SK-N-SH (cell line): ENCODE measurements around the gene PTGR3. TPM values are rescaled to one million over a fixed set of nuclear protein-coding genes. Genes with fewer than 3 reads are reported as not detected.

Experiments
- CTCF ChIA-PET: fragments of 300-600, 350-600 bp; formaldehyde crosslinking; extraction: SDS; loops from one replicate; lab custom pipeline; 2021; lab: Yijun Ruan, JAX
- POLR2A ChIA-PET: fragments of 350-600 bp; sonication (Branson Sonifier 250); formaldehyde crosslinking; extraction: SDS; loops from one replicate; lab custom pipeline; 2020; ENCODE audit warnings: antibody characterized with exemption, inconsistent platforms; lab: Yijun Ruan, JAX
- DNase-seq: peaks from one replicate; pipeline ENCODE4 v3.0.0; 2012
- H2AFZ ChIP-seq: fragments of 200-600 bp; sonication (generic); 2 replicates; pipeline ENCODE4 v1.8.1; 2016; ENCODE audit warnings: antibody characterized with exemption, mild to moderate bottlenecking, low read depth
- H3F3A ChIP-seq: fragments of 200-600 bp; sonication (generic); replicated peaks from 2 replicates; pipeline ENCODE3; 2016; ENCODE audit warnings: antibody characterized with exemption, mild to moderate bottlenecking; ENCODE audit not compliant: insufficient read depth
- H3K27ac ChIP-seq, 2 experiments: fragments of 200-500 bp in 1 of 2; fragments of 200-600 bp in 1 of 2; sonication (Bioruptor generic) in 1 of 2; sonication (generic), shearing (Covaris generic) in 1 of 2; 2 replicates each; pipeline versions ENCODE4 v1.5.1 to v1.6.1; 2014 to 2016; ENCODE audit warnings: low read depth in 2 of 2, inconsistent platforms in 1 of 2, low read length in 1 of 2, mild to moderate bottlenecking in 1 of 2, mixed read lengths in 1 of 2
- H3K27me3 ChIP-seq: fragments of 200-600 bp; sonication (generic), shearing (Covaris generic); 2 replicates; pipeline ENCODE4 v1.6.1; 2016; ENCODE audit warnings: mixed run types; ENCODE audit not compliant: insufficient read depth
- H3K36me3 ChIP-seq, 2 experiments: fragments of 200-500 bp in 1 of 2; fragments of 200-600 bp in 1 of 2; sonication (Bioruptor generic) in 1 of 2; sonication (generic) in 1 of 2; replicated peaks in 1 of 2; 2 replicates each; pipeline versions ENCODE3 to v1.5.1; 2014 to 2016; ENCODE audit warnings: low read length in 1 of 2, mild to moderate bottlenecking in 1 of 2; ENCODE audit not compliant: insufficient read depth in 2 of 2, control insufficient read depth in 1 of 2
- H3K4me1 ChIP-seq, 2 experiments: fragments of 200-500 bp in 1 of 2; fragments of 200-600 bp in 1 of 2; sonication (Bioruptor generic) in 1 of 2; sonication (generic), shearing (Covaris generic) in 1 of 2; 2 replicates each; pipeline versions ENCODE4 v1.5.1 to v1.6.1; 2014 to 2016; ENCODE audit warnings: low read depth in 1 of 2, low read length in 1 of 2, mixed run types in 1 of 2; ENCODE audit not compliant: insufficient read depth in 2 of 2, control insufficient read depth in 1 of 2
- H3K4me2 ChIP-seq: fragments of 200-600 bp; sonication (generic), shearing (Covaris generic); 2 replicates; pipeline ENCODE4 v1.6.1; 2017; ENCODE audit warnings: mixed run types
- H3K4me3 ChIP-seq, 2 experiments: fragments of 200-500 bp in 1 of 2; fragments of 200-600 bp in 1 of 2; sonication (Bioruptor generic) in 1 of 2; sonication (generic), shearing (Covaris generic) in 1 of 2; 2 replicates each; pipeline versions ENCODE4 v1.5.1 to v1.8.1; 2014 to 2016; ENCODE audit warnings: low read depth in 2 of 2, inconsistent platforms in 1 of 2, low read length in 1 of 2, mild to moderate bottlenecking in 1 of 2, mixed read lengths in 1 of 2, moderate library complexity in 1 of 2
- H3K79me2 ChIP-seq: fragments of 200-600 bp; sonication (generic); 2 replicates; pipeline ENCODE4 v1.8.1; 2017; ENCODE audit warnings: mild to moderate bottlenecking; ENCODE audit not compliant: insufficient read depth
- H3K9ac ChIP-seq: fragments of 200-600 bp; sonication (generic); 2 replicates; pipeline ENCODE4 v1.6.1; 2017; ENCODE audit warnings: mixed run types
- H3K9me2 ChIP-seq: fragments of 200-600 bp; sonication (generic); 2 replicates; pipeline ENCODE4 v1.6.1; 2017; ENCODE audit warnings: mixed run types
- H3K9me3 ChIP-seq: fragments of 200-600 bp; sonication (generic); 2 replicates; pipeline ENCODE4 v1.6.1; 2017; ENCODE audit warnings: mixed run types, mild to moderate bottlenecking, moderate library complexity
- H4K20me1 ChIP-seq: fragments of 200-600 bp; sonication (generic); 2 replicates; pipeline ENCODE4 v1.6.1; 2017; ENCODE audit warnings: mild to moderate bottlenecking, mixed run types; ENCODE audit not compliant: insufficient read depth
- CHD2 ChIP-seq: fragments of 150-350 bp; IDR thresholded peaks from 2 replicates; pipeline ENCODE4 v1.6.1; 2018; ENCODE audit warnings: low read length; ENCODE audit not compliant: partially characterized antibody
- CTCF ChIP-seq: fragments of 200-600 bp; sonication (generic); IDR thresholded peaks from 2 replicates; pipeline ENCODE4 v1.6.1; 2017; ENCODE audit warnings: antibody characterized with exemption, mild to moderate bottlenecking, moderate library complexity
- EP300 ChIP-seq, 2 experiments: IDR thresholded peaks; 2 replicates each; pipeline versions ENCODE4 v1.4.0 to v1.6.1; 2012; ENCODE audit warnings: borderline replicate concordance in 1 of 2, low read depth in 1 of 2, low read length in 1 of 2
- EZH2phosphoT487 ChIP-seq: fragments of 200-600 bp; sonication (generic); IDR thresholded peaks from 2 replicates; pipeline ENCODE4 v1.6.1; 2017; ENCODE audit warnings: low read depth, mixed run types, mild to moderate bottlenecking, antibody characterized with exemption, moderate library complexity, borderline replicate concordance
- FOXJ3 ChIP-seq: sonication (generic); formaldehyde crosslinking; IDR thresholded peaks from 2 replicates; pipeline ENCODE4 v1.5.1; 2020; ENCODE audit warnings: mild to moderate bottlenecking, missing genetic modification reagents
- FOXM1 ChIP-seq: IDR thresholded peaks from 2 replicates; pipeline ENCODE4 v1.4.0; 2012; ENCODE audit warnings: low read depth, mild to moderate bottlenecking
- GATA2 ChIP-seq: sonication (generic); formaldehyde crosslinking; IDR thresholded peaks from 2 replicates; pipeline ENCODE4 v1.5.0; 2020; ENCODE audit warnings: mild to moderate bottlenecking, missing genetic modification reagents
- NRF1 ChIP-seq: IDR thresholded peaks from 2 replicates; pipeline ENCODE4 v1.6.1; 2012; ENCODE audit warnings: low read depth, mild to moderate bottlenecking, low read length
- RCOR1 ChIP-seq: fragments of 150-350 bp; IDR thresholded peaks from 2 replicates; pipeline ENCODE4 v1.6.1; 2017; ENCODE audit warnings: antibody characterized with exemption, low read length
- REST ChIP-seq: IDR thresholded peaks from 2 replicates; pipeline ENCODE4 v1.6.1; 2012; ENCODE audit warnings: mild to moderate bottlenecking, low read depth, low read length, moderate library complexity
- SIN3A ChIP-seq: IDR thresholded peaks from 2 replicates; pipeline ENCODE4 v1.6.1; 2012; ENCODE audit warnings: low read depth, mild to moderate bottlenecking, low read length, moderate library complexity, borderline replicate concordance
- TAF1 ChIP-seq: IDR thresholded peaks from 2 replicates; pipeline ENCODE4 v1.6.1; 2012; ENCODE audit warnings: low read depth, mild to moderate bottlenecking, low read length, moderate library complexity, borderline replicate concordance
- TCF12 ChIP-seq: IDR thresholded peaks from 2 replicates; pipeline ENCODE4 v1.4.0; 2012
- ZBTB33 ChIP-seq: IDR thresholded peaks from 2 replicates; pipeline ENCODE4 v1.4.0; 2012; ENCODE audit warnings: low read depth, borderline replicate concordance
- WGBS: methylation state at CpG from one replicate; pipeline ENCODE4 v1.1.6; 2017; ENCODE audit warnings: low lambda C conversion rate; 5-methylcytosine and 5-hydroxymethylcytosine counted together
- polyA plus RNA-seq, 3 experiments: library from polyadenylated mRNA; depleted of rRNA; stranded (reverse); fragments of >200 nt; gene quantifications; 2 replicates each; pipeline ENCODE4 v1.2.3, GENCODE V29; 2012
- TF ChIP-seq, protein P1 (sequence below): IDR thresholded peaks from 2 replicates; pipeline ENCODE4; 2012
- TF ChIP-seq, protein P2 (sequence below): IDR thresholded peaks from 2 replicates; pipeline ENCODE4 v1.4.0; 2012; ENCODE audit warnings: low read depth

The PTGR3 gene
- polyA plus RNA-seq, 1 of the 3 experiments (the other 2 are of a cell fraction) = 20.7 TPM

- POLR2A ChIA-PET = no interaction called here
- H3K9me2 ChIP-seq = no peaks in the 10 kb centered on the region
- CTCF ChIA-PET = interaction anchor here (1.6 kb wide), 1 partner anchor 47 kb away, joined by 3 read pairs; no protein-coding TSS in a partner anchor
- no peak overlapping the region for H3K4me2 ChIP-seq
- peaks cover 7% of the 10 kb centered on the region for H3F3A ChIP-seq
- H3K27me3 ChIP-seq = no peaks in the 10 kb centered on the region
- H3K4me1 ChIP-seq = peaks cover 0 to 52% of the 10 kb centered on the region in 2 experiments; a peak in 2 of 4 replicates
- no peaks in the 10 kb centered on the region for H3K36me3 ChIP-seq
- no peak for DNase-seq
- 98% methylated on average over 16 of the region's 18 CpGs for WGBS
- 0 out of 2 replicates have a peak, but pooled peaks cover 3% of the 10 kb centered on the region for H3K79me2 ChIP-seq
- H3K4me3 ChIP-seq = no peak overlapping the region
- H2AFZ ChIP-seq = no peak overlapping the region
- no peak overlapping the region; a peak in 1 of 4 replicates for H3K27ac ChIP-seq
- TF ChIP-seq EZH2phosphoT487 (no peak), ZBTB33 (no peak), NRF1 (no peak), CHD2 (no peak), REST (no peak), EP300 (IDR thresholded peaks at IDR 0.05; ENCODE audit: borderline replicate concordance in 1 of 2, low read depth in 1 of 2, low read length in 1 of 2) (no peak), TCF12 (no peak), RCOR1 (no peak)
- H4K20me1 ChIP-seq = no peaks in the 10 kb centered on the region
- no peaks in the 10 kb centered on the region for H3K9me3 ChIP-seq
- no peak overlapping the region for H3K9ac ChIP-seq
Measured at GRCh38 chr18:75249672-75250470, 40.9 kb upstream of the PTGR3 start.

- ChIA-PET POLR2A (no interaction called here), CTCF (interaction anchor here (1.6 kb wide), 1 partner anchor 46 kb away, joined by 3 read pairs; no protein-coding TSS in a partner anchor)
- Histone ChIP-seq H3K4me3 (no peak overlapping the region), H3K79me2 (0 out of 2 replicates have a peak, but pooled peaks cover 3% of the 10 kb centered on the region), H3F3A (peaks cover 7% of the 10 kb centered on the region), H3K27ac (peak overlapping the region in 1 of 2 experiments; percentile 88; a peak in 1 of 4 replicates), H4K20me1 (no peaks in the 10 kb centered on the region), H3K27me3 (no peaks in the 10 kb centered on the region), H3K4me2 (no peak overlapping the region), H3K9me3 (no peaks in the 10 kb centered on the region), H3K9ac (no peak overlapping the region), H3K36me3 (no peaks in the 10 kb centered on the region), H3K9me2 (no peaks in the 10 kb centered on the region), H3K4me1 (peaks cover 0 to 57% of the 10 kb centered on the region in 2 experiments; a peak in 2 of 4 replicates), H2AFZ (no peak overlapping the region)
- DNase-seq = no peak
- WGBS = no CpG with 5 or more reads among the region's 9 CpGs
- TF ChIP-seq, protein P1, sequence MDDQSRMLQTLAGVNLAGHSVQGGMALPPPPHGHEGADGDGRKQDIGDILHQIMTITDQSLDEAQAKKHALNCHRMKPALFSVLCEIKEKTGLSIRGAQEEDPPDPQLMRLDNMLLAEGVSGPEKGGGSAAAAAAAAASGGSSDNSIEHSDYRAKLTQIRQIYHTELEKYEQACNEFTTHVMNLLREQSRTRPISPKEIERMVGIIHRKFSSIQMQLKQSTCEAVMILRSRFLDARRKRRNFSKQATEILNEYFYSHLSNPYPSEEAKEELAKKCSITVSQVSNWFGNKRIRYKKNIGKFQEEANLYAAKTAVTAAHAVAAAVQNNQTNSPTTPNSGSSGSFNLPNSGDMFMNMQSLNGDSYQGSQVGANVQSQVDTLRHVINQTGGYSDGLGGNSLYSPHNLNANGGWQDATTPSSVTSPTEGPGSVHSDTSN = no peak
- TF ChIP-seq TAF1 = no peak
- TF ChIP-seq, protein P2, sequence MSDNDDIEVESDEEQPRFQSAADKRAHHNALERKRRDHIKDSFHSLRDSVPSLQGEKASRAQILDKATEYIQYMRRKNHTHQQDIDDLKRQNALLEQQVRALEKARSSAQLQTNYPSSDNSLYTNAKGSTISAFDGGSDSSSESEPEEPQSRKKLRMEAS = no peak
- no peak for TF ChIP-seq RCOR1
- TF ChIP-seq SIN3A = no peak
- no peak for TF ChIP-seq TCF12
- TF ChIP-seq NRF1 = no peak
- TF ChIP-seq CHD2 = no peak
- no peak for TF ChIP-seq FOXJ3 (CRISPR knock-in tag)
- TF ChIP-seq FOXM1 = no peak
- no peak for TF ChIP-seq EP300 (IDR thresholded peaks at IDR 0.05; ENCODE audit: borderline replicate concordance in 1 of 2, low read depth in 1 of 2, low read length in 1 of 2)
- no peak for TF ChIP-seq CTCF
- TF ChIP-seq GATA2 (CRISPR knock-in tag) = no peak
Measured at GRCh38 chr18:75249175-75249518, 40.2 kb upstream of the PTGR3 start.
